ENCODE results near the gene PMS1.

The PMS1 gene

GRCh38 chr2:189799531-189799930 is 15.3 kb downstream of the PMS1 start:
- Histone ChIP-seq H3K9ac (ENCODE audit: low read depth, low read length, poor library complexity, severe bottlenecking) (no peak overlapping the region), H2AFZ (ENCODE audit: low read length) (no peak overlapping the region), H3K4me2 (ENCODE audit: low read depth, low read length, poor library complexity, severe bottlenecking) (no peak overlapping the region), H4K20me1 (ENCODE audit: insufficient read depth, low read length, poor library complexity, severe bottlenecking) (peaks cover 3% of the 10 kb centered on the region), H3K4me1 (ENCODE audit: insufficient read depth, low read length, poor library complexity, severe bottlenecking) (peaks cover 3% of the 10 kb centered on the region), H3K36me3 (ENCODE audit: insufficient read depth, low read length) (peaks cover 61% of the 10 kb centered on the region), H3F3A (ENCODE audit: low read depth) (no peaks in the 10 kb centered on the region), H3K4me3 (ENCODE audit: low read length, poor library complexity, severe bottlenecking) (no peak overlapping the region), H3K9me3 (ENCODE audit: insufficient read depth, low read depth, low read length) (no peaks in the 10 kb centered on the region), H3K79me2 (ENCODE audit: insufficient read depth, low read length) (peaks cover 11% of the 10 kb centered on the region; the same call in 1 of the 2 replicates), H3K27me3 (ENCODE audit: insufficient read depth, low read length, poor library complexity, severe bottlenecking) (no peaks in the 10 kb centered on the region), H3K9me2 (replicated peaks; ENCODE audit: low read depth, low read length) (no peaks in the 10 kb centered on the region)
- TF ChIP-seq CTCF (conservative IDR thresholded peaks at IDR 0.05; ENCODE audit: low read length) (no peak), EZH2phosphoT487 (IDR thresholded peaks at IDR 0.05; ENCODE audit: borderline replicate concordance) (no peak)

DNA sequence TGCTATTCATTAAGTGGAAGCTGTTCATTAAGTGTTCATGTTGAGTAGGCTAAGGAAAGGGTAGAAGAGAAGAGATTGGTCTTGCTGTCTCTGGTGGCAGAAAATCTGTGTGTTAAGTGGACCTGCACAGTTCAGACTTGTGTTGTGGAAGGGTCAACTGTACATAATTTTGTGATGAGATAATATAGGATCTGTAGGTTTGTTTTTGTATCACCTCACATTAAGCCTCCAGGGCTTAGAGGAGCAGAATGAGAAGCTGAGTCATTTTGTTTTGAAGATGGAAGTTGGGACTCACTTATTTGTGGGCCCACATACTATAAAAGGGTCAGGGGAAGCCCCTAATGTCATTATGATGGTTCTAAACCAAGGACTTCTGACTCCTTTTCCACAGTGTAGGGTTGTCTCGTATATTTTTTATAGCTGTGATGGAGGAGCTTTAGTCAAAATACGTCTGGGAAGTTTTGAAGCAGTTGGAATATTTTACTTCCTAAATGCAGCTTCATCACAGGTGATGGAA is 18.2 kb downstream of the PMS1 start:
- Histone ChIP-seq H4K20me1 (ENCODE audit: insufficient read depth, low read length, poor library complexity, severe bottlenecking) (peaks cover 3% of the 10 kb centered on the region), H3K9me3 (ENCODE audit: insufficient read depth, low read depth, low read length) (no peaks in the 10 kb centered on the region), H3K4me3 (ENCODE audit: low read length, poor library complexity, severe bottlenecking) (no peak overlapping the region), H3K79me2 (ENCODE audit: insufficient read depth, low read length) (peaks cover 11% of the 10 kb centered on the region; the same call in 1 of the 2 replicates), H3K36me3 (ENCODE audit: insufficient read depth, low read length) (peaks cover 59% of the 10 kb centered on the region), H3K4me1 (ENCODE audit: insufficient read depth, low read length, poor library complexity, severe bottlenecking) (peaks cover 3% of the 10 kb centered on the region), H3K9ac (ENCODE audit: low read depth, low read length, poor library complexity, severe bottlenecking) (no peak overlapping the region), H3K4me2 (ENCODE audit: low read depth, low read length, poor library complexity, severe bottlenecking) (no peak overlapping the region), H2AFZ (ENCODE audit: low read length) (no peak overlapping the region), H3K27me3 (ENCODE audit: insufficient read depth, low read length, poor library complexity, severe bottlenecking) (no peaks in the 10 kb centered on the region), H3K9me2 (replicated peaks; ENCODE audit: low read depth, low read length) (no peaks in the 10 kb centered on the region), H3F3A (ENCODE audit: low read depth) (no peaks in the 10 kb centered on the region)
- TF ChIP-seq EZH2phosphoT487 (IDR thresholded peaks at IDR 0.05; ENCODE audit: borderline replicate concordance) (no peak), CTCF (conservative IDR thresholded peaks at IDR 0.05; ENCODE audit: low read length) (no peak)

GRCh38 chr2:189803431-189803830 is 19.2 kb downstream of the PMS1 start:
- Histone ChIP-seq H3F3A (ENCODE audit: low read depth) (no peaks in the 10 kb centered on the region), H3K79me2 (ENCODE audit: insufficient read depth, low read length) (peaks cover 11% of the 10 kb centered on the region; the same call in 1 of the 2 replicates), H4K20me1 (ENCODE audit: insufficient read depth, low read length, poor library complexity, severe bottlenecking) (peaks cover 3% of the 10 kb centered on the region), H2AFZ (ENCODE audit: low read length) (no peak overlapping the region), H3K4me1 (ENCODE audit: insufficient read depth, low read length, poor library complexity, severe bottlenecking) (peaks cover 3% of the 10 kb centered on the region), H3K27me3 (ENCODE audit: insufficient read depth, low read length, poor library complexity, severe bottlenecking) (no peaks in the 10 kb centered on the region), H3K4me2 (ENCODE audit: low read depth, low read length, poor library complexity, severe bottlenecking) (no peak overlapping the region), H3K4me3 (ENCODE audit: low read length, poor library complexity, severe bottlenecking) (no peak overlapping the region), H3K36me3 (ENCODE audit: insufficient read depth, low read length) (peaks cover 55% of the 10 kb centered on the region), H3K9ac (ENCODE audit: low read depth, low read length, poor library complexity, severe bottlenecking) (no peak overlapping the region), H3K9me2 (replicated peaks; ENCODE audit: low read depth, low read length) (no peaks in the 10 kb centered on the region), H3K9me3 (ENCODE audit: insufficient read depth, low read depth, low read length) (no peaks in the 10 kb centered on the region)
- TF ChIP-seq CTCF (conservative IDR thresholded peaks at IDR 0.05; ENCODE audit: low read length), result no peak
